Hematopoietic multipotent progenitor cell treated with erythropoietin and hydrocortisone succinate and interleukin-3 and kit ligand, for 4 days (in vitro differentiated cells): Measurements from ENCODE around the gene AGAP1.
A peak's percentile ranks its signal among the peaks of the same experiment; 100 is the strongest.
"Not testable (repeated sequence)": the region's sequence is repeated elsewhere in the genome, so short reads cannot be mapped to it uniquely, and the experiment has no call there.

ENCODE experiments used
- DNase-seq: peaks from one replicate; pipeline ENCODE4 v3.0.0-alpha.2; 2015

Gene AGAP1

GRCh38 chr2:235749121-235749770 lies 255.4 kb downstream of the AGAP1 start:
- DNase-seq = no peak

GRCh38 chr2:235749771-235750160 lies 255.9 kb downstream of the AGAP1 start:
- no peak for DNase-seq

- no peak for DNase-seq
These were observed 259.0 kb downstream of the AGAP1 start for GRCh38 chr2:235752846-235753245.

GRCh38 chr2:235754357-235755207 lies 260.7 kb downstream of the AGAP1 start:
- DNase-seq = no peak

GRCh38 chr2:235756491-235756890 lies 262.6 kb downstream of the AGAP1 start:
- no peak for DNase-seq

GRCh38 chr2:235757212-235757611 lies 263.4 kb downstream of the AGAP1 start:
- DNase-seq = no peak

- no peak for DNase-seq
These were observed 263.8 kb downstream of the AGAP1 start for GRCh38 chr2:235757640-235758039.

GRCh38 chr2:235762832-235763598 lies 269.2 kb downstream of the AGAP1 start:
- no peak for DNase-seq

GRCh38 chr2:235763816-235764215 lies 270.0 kb downstream of the AGAP1 start:
- DNase-seq = no peak

GRCh38 chr2:235764478-235764877 lies 270.6 kb downstream of the AGAP1 start:
- not testable (repeated sequence) for DNase-seq

GRCh38 chr2:235765181-235765820 lies 271.5 kb downstream of the AGAP1 start:
- DNase-seq = no peak

- DNase-seq = peak; percentile 82
These were observed 272.4 kb downstream of the AGAP1 start for GRCh38 chr2:235766278-235766677.

- no peak for DNase-seq
These were observed 274.8 kb downstream of the AGAP1 start for GRCh38 chr2:235768606-235769005.

GRCh38 chr2:235769046-235769445 lies 275.2 kb downstream of the AGAP1 start:
- DNase-seq = no peak

GRCh38 chr2:235770909-235771820 lies 277.3 kb downstream of the AGAP1 start:
- no peak for DNase-seq

- no peak for DNase-seq
These were observed 279.5 kb downstream of the AGAP1 start for GRCh38 chr2:235773188-235773928.

GRCh38 chr2:235774153-235774870 lies 280.5 kb downstream of the AGAP1 start:
- DNase-seq = no peak

- DNase-seq = no peak
These were observed 282.7 kb downstream of the AGAP1 start for GRCh38 chr2:235776531-235776930.

GRCh38 chr2:235779444-235779896 lies 285.6 kb downstream of the AGAP1 start:
- peak; percentile 66 for DNase-seq

GRCh38 chr2:235780401-235780800 lies 286.6 kb downstream of the AGAP1 start:
- no peak for DNase-seq
